OCI-LY7 (cell line): ENCODE data around the gene TDRD3. TPM values are rescaled to one million over a fixed set of nuclear protein-coding genes. Genes with fewer than 3 reads are reported as not detected.

Experiments
- BruUV-seq: library from RNA; stranded (reverse); fragments of 400-500 nt; replicated peaks from 2 replicates; lab custom pipeline; 2021; lab: Mats Ljungman, UMichigan
- CTCF ChIA-PET: fragments of 300-600 bp; sonication (Branson Sonifier 250); formaldehyde crosslinking; loops from one replicate; lab custom pipeline; 2022; ENCODE audit warnings: antibody characterized with exemption; ENCODE audit not compliant: unreplicated experiment; lab: Charles Lee
- POLR2A ChIA-PET: fragments of 300-600 bp; sonication (Branson Sonifier 250); formaldehyde crosslinking; loops from one replicate; lab custom pipeline; 2022; ENCODE audit warnings: antibody characterized with exemption; lab: Charles Lee
- DNase-seq: peaks from one replicate; pipeline ENCODE4 v3.0.0-alpha.2; 2015; ENCODE audit warnings: low spot score
- H2AFZ ChIP-seq: fragments of 200-600 bp; sonication (generic), shearing (Covaris generic); 2 replicates; pipeline ENCODE4 v1.6.1; 2014; ENCODE audit warnings: mild to moderate bottlenecking, antibody characterized with exemption, low read length, moderate library complexity
- H3K27ac ChIP-seq: fragments of 200-600 bp; sonication (generic); 2 replicates; pipeline ENCODE4 v1.5.1; 2014; ENCODE audit warnings: mixed run types, low read depth, mild to moderate bottlenecking, moderate library complexity, low read length, inconsistent platforms; ENCODE audit not compliant: poor library complexity, severe bottlenecking
- H3K36me3 ChIP-seq: fragments of 200-600 bp; sonication (generic); 2 replicates; pipeline ENCODE4 v1.6.1; 2014; ENCODE audit warnings: mild to moderate bottlenecking, antibody characterized with exemption, low read length, moderate library complexity, mixed read lengths; ENCODE audit not compliant: insufficient read depth
- H3K4me1 ChIP-seq: fragments of 200-600 bp; sonication (generic); 2 replicates; pipeline ENCODE4 v1.5.1; 2014; ENCODE audit warnings: mild to moderate bottlenecking, low read length; ENCODE audit not compliant: insufficient read depth, poor library complexity, severe bottlenecking
- H3K4me2 ChIP-seq: fragments of 200-600 bp; sonication (generic); 2 replicates; pipeline ENCODE4 v1.6.1; 2014; ENCODE audit warnings: mild to moderate bottlenecking, low read length
- H3K4me3 ChIP-seq: fragments of 200-600 bp; sonication (generic); 2 replicates; pipeline ENCODE4 v1.5.1; 2014; ENCODE audit warnings: mild to moderate bottlenecking, low read depth, low read length; ENCODE audit not compliant: poor library complexity, severe bottlenecking
- H3K79me2 ChIP-seq: fragments of 200-600 bp; sonication (generic); 2 replicates; pipeline ENCODE4 v1.6.1; 2016; ENCODE audit warnings: low read depth, mild to moderate bottlenecking, low read length, moderate library complexity, mixed read lengths; ENCODE audit not compliant: insufficient read depth
- H3K9me2 ChIP-seq: fragments of 200-600 bp; sonication (generic); 2 replicates; pipeline ENCODE4 v1.6.1; 2016; ENCODE audit warnings: mild to moderate bottlenecking, low read length, mixed read lengths; ENCODE audit not compliant: insufficient read depth
- H3K9me3 ChIP-seq: fragments of 200-600 bp; sonication (generic); 2 replicates; pipeline ENCODE4 v1.6.1; 2014; ENCODE audit warnings: mild to moderate bottlenecking, mixed run types, low read length, mixed read lengths
- H4K20me1 ChIP-seq: fragments of 200-600 bp; sonication (generic); 2 replicates; pipeline ENCODE4 v1.6.1; 2014; ENCODE audit warnings: mild to moderate bottlenecking, antibody characterized with exemption, low read length, moderate library complexity, mixed read lengths; ENCODE audit not compliant: insufficient read depth
- EZH2phosphoT487 ChIP-seq: fragments of 200-600 bp; sonication (generic); IDR thresholded peaks from 2 replicates; pipeline ENCODE4 v1.6.1; 2018; ENCODE audit warnings: low read depth, borderline replicate concordance, mild to moderate bottlenecking, mixed run types, antibody characterized with exemption, low read length, moderate library complexity, mixed read lengths
- intact Hi-C: fragments of 100-400 bp; cut with micrococcal nuclease; formaldehyde crosslinking; loops from one replicate; pipeline ENCODE4 v1.10.0; 2022; ENCODE audit not compliant: unreplicated experiment
- total RNA-seq, 2 experiments: library from RNA; depleted of rRNA in 1 of 2; stranded (reverse); fragments of >200 nt in 1 of 2; shearing (Covaris generic) in 1 of 2; gene quantifications; 2 replicates each; pipeline ENCODE4 v1.2.3, GENCODE V29; 2014 to 2022
- TF ChIP-seq, protein P1 (sequence below): fragments of 200-600 bp; sonication (generic); conservative IDR thresholded peaks from 2 replicates; pipeline ENCODE4 v1.5.1; 2014; ENCODE audit warnings: mild to moderate bottlenecking, antibody characterized with exemption, low read length, moderate library complexity, mixed read lengths

TDRD3 gene
- total RNA-seq, 2 experiments from 2014 or later, result 13.5 to 17.1 TPM

DNA sequence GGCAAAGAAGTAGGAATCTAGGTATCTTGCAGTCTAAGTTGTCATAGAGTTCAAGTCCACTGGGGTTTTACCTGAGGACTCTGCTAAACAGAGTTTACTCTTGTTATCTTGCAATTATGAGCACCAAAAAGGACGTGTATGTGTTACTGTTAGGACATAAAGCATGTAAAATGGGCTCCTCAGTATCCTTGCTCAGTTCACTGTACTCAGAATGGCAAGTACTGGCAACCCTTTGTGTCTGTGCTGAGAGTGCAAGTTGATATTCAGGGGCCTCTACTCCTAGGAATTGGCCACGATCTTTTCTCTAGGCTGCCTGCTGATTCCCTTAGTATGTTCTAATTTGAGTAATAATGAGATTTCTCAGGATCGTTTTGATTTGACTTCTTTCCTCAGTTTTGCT, 13.3 kb downstream of the TDRD3 start:
- peaks cover 18% of the 10 kb centered on the region for H3K79me2 ChIP-seq
- H3K4me2 ChIP-seq, result no peak overlapping the region
- no peaks in the 10 kb centered on the region; the same call in 1 of the 2 replicates for H3K36me3 ChIP-seq
- peaks cover 12% of the 10 kb centered on the region for H3K9me3 ChIP-seq
- no peak for TF ChIP-seq EZH2phosphoT487
- TF ChIP-seq, protein P1, sequence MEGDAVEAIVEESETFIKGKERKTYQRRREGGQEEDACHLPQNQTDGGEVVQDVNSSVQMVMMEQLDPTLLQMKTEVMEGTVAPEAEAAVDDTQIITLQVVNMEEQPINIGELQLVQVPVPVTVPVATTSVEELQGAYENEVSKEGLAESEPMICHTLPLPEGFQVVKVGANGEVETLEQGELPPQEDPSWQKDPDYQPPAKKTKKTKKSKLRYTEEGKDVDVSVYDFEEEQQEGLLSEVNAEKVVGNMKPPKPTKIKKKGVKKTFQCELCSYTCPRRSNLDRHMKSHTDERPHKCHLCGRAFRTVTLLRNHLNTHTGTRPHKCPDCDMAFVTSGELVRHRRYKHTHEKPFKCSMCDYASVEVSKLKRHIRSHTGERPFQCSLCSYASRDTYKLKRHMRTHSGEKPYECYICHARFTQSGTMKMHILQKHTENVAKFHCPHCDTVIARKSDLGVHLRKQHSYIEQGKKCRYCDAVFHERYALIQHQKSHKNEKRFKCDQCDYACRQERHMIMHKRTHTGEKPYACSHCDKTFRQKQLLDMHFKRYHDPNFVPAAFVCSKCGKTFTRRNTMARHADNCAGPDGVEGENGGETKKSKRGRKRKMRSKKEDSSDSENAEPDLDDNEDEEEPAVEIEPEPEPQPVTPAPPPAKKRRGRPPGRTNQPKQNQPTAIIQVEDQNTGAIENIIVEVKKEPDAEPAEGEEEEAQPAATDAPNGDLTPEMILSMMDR, result no peak
- H3K9me2 ChIP-seq, result no peaks in the 10 kb centered on the region
- intact Hi-C loops, result no loop called here
- BruUV-seq, result no TSS peak
- H3K4me3 ChIP-seq, result no peak overlapping the region
- H3K4me1 ChIP-seq, result no peaks in the 10 kb centered on the region
- no peaks in the 10 kb centered on the region for H4K20me1 ChIP-seq
- no peak overlapping the region for H2AFZ ChIP-seq
- no peak for DNase-seq
- ChIA-PET POLR2A (no interaction called here), CTCF (no interaction called here)
- no peak overlapping the region for H3K27ac ChIP-seq

DNA sequence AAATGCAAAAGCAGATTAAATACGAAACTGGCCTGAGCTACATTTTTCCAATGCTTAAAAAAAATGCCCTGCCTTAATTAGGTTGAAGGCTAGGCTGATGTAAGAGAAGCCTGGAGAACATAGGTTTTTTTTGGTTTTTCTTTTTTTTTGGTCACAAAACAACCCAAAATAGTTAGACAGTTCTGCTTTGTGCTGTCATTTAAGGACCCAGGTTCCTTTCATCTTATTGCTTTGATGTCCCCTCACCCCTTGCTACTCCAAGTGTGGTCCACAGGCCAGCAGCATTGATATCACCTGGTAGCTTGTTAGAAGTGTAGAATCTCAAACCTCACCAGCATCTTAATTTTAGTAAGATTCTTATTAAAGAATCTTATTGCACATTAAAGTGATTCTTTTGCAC, 14.4 kb downstream of the TDRD3 start:
- CTCF ChIA-PET, result no interaction called here

DNA sequence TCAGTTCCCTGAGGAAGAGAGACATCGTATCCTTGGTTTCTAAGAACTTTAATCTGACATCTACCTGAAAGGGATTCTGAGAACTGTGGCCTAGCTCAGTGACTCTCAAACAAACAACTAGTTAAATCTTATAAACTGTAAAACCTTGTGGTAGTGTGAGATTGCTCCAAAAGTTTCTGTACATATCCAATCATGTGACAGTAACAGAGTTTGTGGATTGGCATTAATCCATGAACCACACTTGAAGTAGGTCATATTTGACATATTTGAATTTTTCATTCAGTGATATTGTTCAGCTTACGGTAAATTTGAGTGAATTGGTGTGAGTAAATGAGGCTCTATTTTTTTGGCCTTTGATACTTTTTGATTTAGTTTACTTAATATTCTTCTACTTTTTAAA, 15.0 kb downstream of the TDRD3 start:
- no peak overlapping the region for H3K4me3 ChIP-seq
- intact Hi-C loops, result no loop called here
- no peak for TF ChIP-seq EZH2phosphoT487
- TF ChIP-seq, protein P1, result no peak
- peaks cover 11% of the 10 kb centered on the region; the same call in 1 of the 2 replicates for H3K79me2 ChIP-seq
- peaks cover 11% of the 10 kb centered on the region for H3K9me3 ChIP-seq
- ChIA-PET POLR2A (interaction anchor here (1.1 to 1.3 kb wide), 2 partner anchors 15 to 20 kb away, joined by 3 to 4 read pairs; partner anchors contain the start of gene TDRD3), CTCF (no interaction called here)
- H3K36me3 ChIP-seq, result no peaks in the 10 kb centered on the region; the same call in 1 of the 2 replicates
- no peak overlapping the region for H3K27ac ChIP-seq
- no peaks in the 10 kb centered on the region for H3K4me1 ChIP-seq
- DNase-seq, result no peak
- no peak overlapping the region for H3K4me2 ChIP-seq
- H4K20me1 ChIP-seq, result no peaks in the 10 kb centered on the region
- no peaks in the 10 kb centered on the region for H3K9me2 ChIP-seq
- H2AFZ ChIP-seq, result no peak overlapping the region
- no TSS peak for BruUV-seq

More for the DNA sequence above, 14.4 kb downstream of the TDRD3 start:
- H3K27ac ChIP-seq, result no peak overlapping the region
- no peaks in the 10 kb centered on the region for H4K20me1 ChIP-seq
- no peaks in the 10 kb centered on the region for H3K9me2 ChIP-seq
- TF ChIP-seq EZH2phosphoT487, result no peak
- TF ChIP-seq, protein P1, result no peak
- no peaks in the 10 kb centered on the region for H3K4me1 ChIP-seq
- H3K36me3 ChIP-seq, result no peaks in the 10 kb centered on the region; the same call in 1 of the 2 replicates
- no peak for DNase-seq
- intact Hi-C loops, result no loop called here
- H3K79me2 ChIP-seq, result peaks cover 16% of the 10 kb centered on the region
- H3K4me2 ChIP-seq, result no peak overlapping the region
- no peak overlapping the region for H2AFZ ChIP-seq
- H3K9me3 ChIP-seq, result peaks cover 12% of the 10 kb centered on the region
- POLR2A ChIA-PET, result interaction anchor here (1.1 to 1.3 kb wide), 2 partner anchors 15 to 20 kb away, joined by 3 to 4 read pairs; partner anchors contain the start of gene TDRD3
- no TSS peak for BruUV-seq
- H3K4me3 ChIP-seq, result no peak overlapping the region
